Right forelimb (tissue), 1 donor: Measurements from ENCODE around the gene CPB1.

Experiments
- DNase-seq: peaks from one replicate; pipeline ENCODE4 v3.0.0-alpha.2; 2018

Gene CPB1

GRCh38 chr3:148839805-148840204 is 12.2 kb downstream of the CPB1 start:
- no peak for DNase-seq

GRCh38 chr3:148840451-148840850 is 12.8 kb downstream of the CPB1 start:
- DNase-seq = no peak

DNA sequence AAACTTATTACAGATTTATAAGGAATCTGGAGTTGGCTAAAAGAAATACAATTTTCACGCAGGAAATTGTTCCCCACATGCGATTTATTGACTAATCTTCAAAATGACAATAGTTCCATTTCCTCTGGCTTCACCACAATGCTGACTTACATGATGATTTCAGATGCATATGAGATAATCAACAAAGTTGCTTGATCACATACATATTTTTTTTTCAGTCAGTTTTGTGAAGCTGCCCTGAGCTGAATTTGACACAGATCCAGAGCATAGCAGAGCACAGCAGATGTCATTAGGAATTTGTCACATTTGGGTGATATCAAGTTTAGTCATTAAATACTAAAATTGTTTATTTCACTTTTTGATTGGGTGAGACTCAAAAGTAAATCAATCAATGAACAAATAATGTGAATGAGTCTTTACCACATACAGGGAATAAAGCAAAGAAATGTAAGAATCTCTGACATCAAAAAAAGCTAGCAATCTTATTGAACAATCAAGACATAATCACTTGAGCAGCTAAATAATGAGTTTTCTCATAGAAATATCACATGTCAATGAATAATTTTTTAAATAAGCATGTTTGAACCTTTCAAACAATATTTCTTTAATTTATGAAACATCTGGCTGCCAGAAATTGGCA is 18.3 kb downstream of the CPB1 start:
- no peak for DNase-seq

DNA sequence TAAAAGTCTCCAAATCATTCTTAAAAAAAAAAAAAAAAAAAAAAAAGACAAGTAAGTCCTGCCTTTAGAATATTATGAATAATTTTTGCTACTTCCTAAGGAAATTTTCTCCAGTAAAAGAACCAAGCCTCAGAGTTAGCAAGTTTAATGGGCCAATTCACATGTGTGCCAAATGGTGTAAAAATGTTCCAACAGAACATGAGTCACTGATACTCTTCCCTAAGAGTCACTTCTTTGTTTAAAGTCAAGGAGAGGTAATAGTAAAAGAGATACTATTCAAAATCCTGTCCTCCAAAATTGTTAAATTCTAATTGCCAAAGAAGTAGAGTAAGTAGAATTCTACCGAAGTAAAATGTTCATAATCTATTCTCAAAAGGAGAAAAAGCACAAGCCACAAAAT is 19.7 kb downstream of the CPB1 start:
- no peak for DNase-seq

- DNase-seq = no peak
These were observed 20.8 kb downstream of the CPB1 start for GRCh38 chr3:148848410-148848809.

- no peak for DNase-seq
These were observed 24.8 kb downstream of the CPB1 start for GRCh38 chr3:148852271-148852992.

- no peak for DNase-seq
These were observed 25.5 kb downstream of the CPB1 start for GRCh38 chr3:148853076-148853475.

DNA sequence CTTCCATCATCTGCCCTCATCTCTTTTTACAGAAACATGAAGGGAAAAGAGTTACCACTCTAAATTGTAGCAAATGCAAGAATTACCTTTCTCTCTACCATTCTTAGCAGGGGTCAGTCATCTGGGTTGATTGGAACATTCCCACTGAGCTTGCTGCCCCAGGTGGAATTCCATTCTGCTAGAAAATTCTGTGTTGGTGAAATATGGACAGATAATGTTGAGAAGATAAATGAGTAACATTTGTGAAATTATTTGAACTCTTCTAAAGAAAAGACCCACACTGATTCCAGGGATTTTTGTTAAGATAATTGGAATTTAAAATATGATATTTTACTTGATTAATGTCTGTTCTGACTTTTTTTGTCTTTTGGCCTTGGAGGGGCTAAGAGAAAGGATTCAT is 26.4 kb downstream of the CPB1 start:
- DNase-seq = no peak

DNA sequence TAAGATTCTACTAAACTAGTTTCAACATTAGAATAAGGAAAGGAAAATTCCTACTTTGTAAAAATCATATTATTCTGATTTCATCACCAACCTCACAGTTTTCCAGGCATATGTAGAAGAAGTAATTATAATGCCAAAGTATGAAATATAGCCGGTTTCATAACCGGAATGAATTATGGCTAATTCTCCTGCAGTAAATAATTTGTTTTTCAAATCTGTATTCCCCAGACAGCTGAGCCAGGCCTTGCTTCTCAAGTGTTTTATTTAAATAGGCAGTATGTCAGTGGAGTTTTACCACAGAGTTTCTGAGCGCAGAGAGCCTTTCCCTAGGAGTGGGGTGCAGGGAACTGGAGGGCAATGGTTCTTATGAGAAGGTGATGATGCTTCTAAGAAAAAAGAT is 28.8 kb downstream of the CPB1 start:
- DNase-seq = no peak

- DNase-seq = no peak
These were observed 29.7 kb downstream of the CPB1 start for GRCh38 chr3:148857316-148857715.

- DNase-seq = no peak
These were observed 33.8 kb downstream of the CPB1 start for GRCh38 chr3:148861277-148861869.

DNA sequence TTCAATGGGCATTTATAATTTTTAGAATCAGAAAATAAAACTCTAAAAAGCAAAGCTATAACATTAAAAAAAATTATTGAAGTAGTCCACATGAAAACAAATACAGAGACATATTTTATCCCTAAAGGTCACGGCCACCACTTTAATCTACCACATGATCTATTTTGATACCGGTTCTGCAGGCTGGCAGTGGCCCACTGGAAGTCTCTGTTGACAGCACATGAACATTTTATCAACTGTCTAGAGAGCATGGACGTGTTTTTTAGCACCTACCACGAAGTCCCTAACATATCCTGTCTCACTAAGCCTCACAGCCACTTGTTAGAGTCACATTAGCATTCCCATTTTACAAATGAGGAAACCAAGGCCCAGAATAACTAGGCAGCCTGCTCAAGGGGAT is 35.7 kb downstream of the CPB1 start:
- no peak for DNase-seq

DNA sequence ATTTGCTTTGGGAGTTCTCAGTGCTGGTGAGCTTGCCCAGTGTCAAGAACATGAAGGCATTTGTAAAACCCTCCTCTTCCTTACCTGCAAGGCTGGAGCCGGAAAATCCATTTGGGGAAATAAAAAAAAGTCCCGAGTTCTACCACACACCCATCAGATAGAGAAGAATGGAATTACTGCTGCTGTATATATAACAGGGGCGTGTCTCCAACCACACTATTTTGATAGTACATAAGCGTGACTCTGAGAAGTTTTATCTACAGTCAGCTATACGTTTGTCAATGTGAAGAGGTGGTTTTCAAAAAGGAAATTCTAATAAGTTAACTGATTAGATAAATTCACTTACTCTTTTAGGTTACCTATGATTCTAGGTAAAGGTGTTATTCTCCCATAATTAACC is 36.2 kb downstream of the CPB1 start:
- DNase-seq = no peak

DNA sequence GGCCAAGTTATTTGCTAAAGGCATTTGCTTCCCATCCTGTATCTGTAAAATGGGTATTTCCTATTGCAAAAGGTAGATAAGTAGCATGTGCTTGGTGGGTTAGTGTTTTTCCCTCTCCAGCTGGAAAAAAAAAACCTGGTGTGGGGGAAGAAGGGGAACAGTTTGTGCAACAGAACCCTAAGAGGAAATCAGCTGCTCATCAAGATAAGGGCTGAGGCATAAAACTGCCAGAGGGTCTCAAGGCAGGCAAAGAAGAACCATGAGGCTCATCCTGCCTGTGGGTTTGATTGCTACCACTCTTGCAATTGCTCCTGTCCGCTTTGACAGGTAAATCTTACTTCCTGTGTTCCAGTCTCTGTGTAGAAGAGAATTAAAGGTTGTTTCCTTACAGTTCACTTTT is 37.4 kb downstream of the CPB1 start, which contains the start of gene CPA3:
TSS of gene CPA3 (plus strand) at position 248 of the 400 bp plus-strand sequence. CDS start at position 260, 12 bp downstream.
- DNase-seq = no peak

GRCh38 chr3:148866261-148866660 is 38.6 kb downstream of the CPB1 start:
- no peak for DNase-seq

DNA sequence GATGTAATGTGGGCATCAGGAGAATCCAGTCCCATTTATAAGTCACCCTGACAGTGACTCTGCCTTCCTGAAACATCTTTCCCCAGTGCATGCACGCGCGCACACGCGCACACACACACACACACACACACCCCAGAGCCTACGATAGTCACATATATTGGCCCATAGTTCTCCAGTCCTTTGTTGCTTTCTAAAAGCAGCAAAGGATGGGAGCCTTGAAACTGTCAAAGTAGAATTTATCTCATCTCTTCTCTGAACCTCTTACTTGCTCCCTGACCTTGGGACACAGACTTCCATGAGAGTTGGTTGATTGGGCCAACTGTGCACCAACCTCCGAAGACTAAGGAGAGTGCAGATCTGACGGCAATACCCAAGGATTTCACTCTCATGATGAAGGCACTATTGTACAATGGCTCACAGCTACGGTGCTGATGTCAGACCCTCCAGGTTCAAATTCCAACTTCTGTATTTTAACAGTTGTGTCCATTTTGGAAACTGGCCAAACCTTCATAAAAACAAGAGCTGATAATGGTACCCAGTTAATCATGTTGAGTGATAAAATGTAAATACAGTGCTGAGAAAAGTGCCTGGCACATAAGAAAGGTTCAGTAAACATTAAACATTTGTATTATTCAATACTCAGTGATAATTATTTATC is 45.8 kb downstream of the CPB1 start:
- no peak for DNase-seq

- no peak for DNase-seq
These were observed 46.4 kb downstream of the CPB1 start for GRCh38 chr3:148873977-148874376.

DNA sequence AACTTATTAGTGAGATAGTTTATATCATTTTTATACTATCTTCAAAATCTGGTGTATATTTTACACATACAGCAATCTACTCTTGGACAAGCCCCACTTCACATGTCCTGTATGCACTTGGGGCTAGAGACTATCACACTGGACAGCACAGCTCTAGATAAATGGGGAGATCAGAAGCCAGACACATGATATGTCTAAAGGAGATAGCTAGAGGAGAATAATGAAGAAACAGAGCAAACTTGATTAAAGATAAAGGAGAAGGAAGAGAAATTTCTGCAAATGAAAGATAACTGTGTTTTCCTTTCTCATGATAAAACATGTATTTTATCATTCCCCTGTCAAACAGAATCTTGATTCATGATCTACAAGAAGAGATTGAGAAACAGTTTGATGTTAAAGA is 50.5 kb downstream of the CPB1 start:
- DNase-seq = no peak

DNA sequence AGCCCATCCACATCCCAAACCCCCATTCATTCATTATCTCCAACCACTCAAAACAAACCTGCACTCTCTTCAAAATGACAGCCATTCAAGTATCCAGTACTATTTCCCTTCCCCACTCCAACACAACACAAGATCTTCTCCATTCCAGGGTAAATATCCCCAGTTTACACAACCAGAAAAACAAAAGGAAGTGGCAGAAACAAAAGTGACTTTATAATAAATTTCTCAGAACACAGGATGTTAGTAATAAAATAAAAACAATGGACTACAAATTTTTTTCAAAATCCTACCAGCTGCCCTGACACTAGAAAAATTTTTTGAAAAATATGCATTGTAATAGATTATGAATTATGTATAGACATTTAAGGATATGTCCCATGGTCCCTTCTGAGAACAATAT is 51.6 kb downstream of the CPB1 start:
- DNase-seq = no peak

- no peak for DNase-seq
These were observed 53.1 kb downstream of the CPB1 start for GRCh38 chr3:148880681-148881080.

DNA sequence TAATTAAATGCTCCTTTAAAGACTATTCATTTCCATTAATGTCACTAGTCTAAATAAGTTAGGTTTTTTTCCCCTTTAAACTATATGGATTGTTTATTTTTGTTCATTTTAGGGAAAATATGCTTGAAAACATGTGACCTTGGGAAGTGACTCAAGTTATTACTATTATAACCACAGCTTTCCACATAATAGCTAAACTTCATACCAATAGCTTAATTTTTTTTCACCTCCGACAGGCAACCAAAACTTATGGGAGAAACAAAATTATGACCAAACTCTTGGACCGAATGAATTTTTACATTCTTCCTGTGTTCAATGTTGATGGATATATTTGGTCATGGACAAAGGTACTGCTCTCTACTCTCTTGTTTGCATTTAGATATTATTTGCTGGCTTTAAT is 53.7 kb downstream of the CPB1 start:
- DNase-seq = no peak

DNA sequence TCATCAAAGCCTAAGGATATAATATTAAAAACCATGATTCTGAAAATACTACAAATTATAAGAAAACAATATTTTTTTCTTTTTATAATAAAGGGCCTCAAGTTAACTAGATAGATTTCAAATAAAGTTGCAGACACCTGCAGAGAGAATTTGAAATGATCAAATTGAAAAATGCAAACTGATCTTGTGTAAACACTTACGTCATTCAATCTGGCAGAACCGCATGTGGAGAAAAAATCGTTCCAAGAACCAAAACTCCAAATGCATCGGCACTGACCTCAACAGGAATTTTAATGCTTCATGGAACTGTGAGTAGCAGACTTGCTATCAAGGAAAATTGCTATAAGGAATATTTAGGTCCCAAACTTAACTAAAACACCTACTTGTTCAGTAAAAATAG is 54.7 kb downstream of the CPB1 start:
- DNase-seq = no peak

GRCh38 chr3:148883163-148883562 is 55.6 kb downstream of the CPB1 start:
- DNase-seq = no peak

GRCh38 chr3:148884261-148884660 is 56.6 kb downstream of the CPB1 start:
- DNase-seq = no peak
